ENCODE data around the gene ARMH1. TPM values are rescaled to one million over a fixed set of nuclear protein-coding genes. Genes with fewer than 3 reads are reported as not detected.

The ARMH1 gene
- polyA plus RNA-seq, 1 of the 3 experiments (the other 2 are of a cell fraction) = 6.6 TPM

GRCh38 chr1:44678120-44678519 is 3.6 kb downstream of the ARMH1 start:
- Histone ChIP-seq H2AFZ (ENCODE audit: low read depth) (no peak overlapping the region), H3K4me1 (ENCODE audit: control insufficient read depth in 1 of 2, insufficient read depth in 2 of 2, low read depth in 1 of 2, low read length in 1 of 2) (peaks cover 4 to 14% of the 10 kb centered on the region in 2 experiments; a peak in 1 of 4 replicates), H3K27ac (ENCODE audit: low read depth in 2 of 2, low read length in 1 of 2) (no peak overlapping the region), H3K4me2 (no peak overlapping the region), H3K36me3 (replicated peaks in 1 of 2; ENCODE audit: control insufficient read depth in 1 of 2, insufficient read depth in 2 of 2, low read length in 1 of 2) (no peaks in the 10 kb centered on the region), H3K79me2 (ENCODE audit: insufficient read depth) (peaks cover 6% of the 10 kb centered on the region; the same call in 1 of the 2 replicates), H3K9ac (no peak overlapping the region), H3K4me3 (ENCODE audit: low read depth in 2 of 2, low read length in 1 of 2) (no peak overlapping the region), H3K27me3 (ENCODE audit: insufficient read depth) (no peaks in the 10 kb centered on the region), H3K9me2 (no peaks in the 10 kb centered on the region), H4K20me1 (ENCODE audit: insufficient read depth) (no peaks in the 10 kb centered on the region), H3K9me3 (no peaks in the 10 kb centered on the region), H3F3A (replicated peaks; ENCODE audit: insufficient read depth) (no peaks in the 10 kb centered on the region)
- TF ChIP-seq FOSL2 (IDR thresholded peaks at IDR 0.05; ENCODE audit: borderline replicate concordance, low read depth) (no peak), SIN3A (IDR thresholded peaks at IDR 0.05; ENCODE audit: borderline replicate concordance, low read depth, low read length) (no peak), POLR2AphosphoS5 (IDR thresholded peaks at IDR 0.05; ENCODE audit: low read depth, low read length) (no peak), TAF1 (IDR thresholded peaks at IDR 0.05; ENCODE audit: borderline replicate concordance, low read depth, low read length) (no peak), RFX5 (IDR thresholded peaks at IDR 0.05; ENCODE audit: low read length) (no peak), JUND (IDR thresholded peaks at IDR 0.05) (no peak), SMC3 (IDR thresholded peaks at IDR 0.05; ENCODE audit: low read depth, low read length) (no peak), RXRA (IDR thresholded peaks at IDR 0.05; ENCODE audit: borderline replicate concordance, low read depth) (no peak), IRF3 (IDR thresholded peaks at IDR 0.05; ENCODE audit: low read depth, low read length) (no peak), GABPA (IDR thresholded peaks at IDR 0.05; ENCODE audit: low read depth) (no peak)
- CTCF ChIA-PET = interaction anchor here (0.7 to 1.3 kb wide), 4 partner anchors 18 to 51 kb away, joined by 3 to 5 read pairs (median 4); no protein-coding TSS in a partner anchor
- WGBS (ENCODE audit: low lambda C conversion rate) = 74% methylated on average over 2 of the region's 2 CpGs
- POLR2A ChIA-PET = interaction anchor here (0.5 kb wide), 1 partner anchor 69 kb away, joined by 3 read pairs; no protein-coding TSS in a partner anchor
- no peak for DNase-seq

- DNase-seq = no peak
- peaks cover 0 to 9% of the 10 kb centered on the region in 2 experiments; a peak in 1 of 4 replicates for H3K4me1 ChIP-seq (ENCODE audit: control insufficient read depth in 1 of 2, insufficient read depth in 2 of 2, low read depth in 1 of 2, low read length in 1 of 2)
- H3K9ac ChIP-seq = no peak overlapping the region
- 96% methylated on average over 4 of the region's 4 CpGs for WGBS (ENCODE audit: low lambda C conversion rate)
- no peaks in the 10 kb centered on the region for H3K9me2 ChIP-seq
- H3K27me3 ChIP-seq (ENCODE audit: insufficient read depth) = no peaks in the 10 kb centered on the region
- no peaks in the 10 kb centered on the region for H4K20me1 ChIP-seq (ENCODE audit: insufficient read depth)
- H2AFZ ChIP-seq (ENCODE audit: low read depth) = no peak overlapping the region
- no peaks in the 10 kb centered on the region for H3K36me3 ChIP-seq (replicated peaks in 1 of 2; ENCODE audit: control insufficient read depth in 1 of 2, insufficient read depth in 2 of 2, low read length in 1 of 2)
- no peaks in the 10 kb centered on the region for H3F3A ChIP-seq (replicated peaks; ENCODE audit: insufficient read depth)
- TF ChIP-seq RFX5 (IDR thresholded peaks at IDR 0.05; ENCODE audit: low read length) = no peak
- TF ChIP-seq TEAD4 (IDR thresholded peaks at IDR 0.05; ENCODE audit: borderline replicate concordance, insufficient read depth) = no peak
- no peak for TF ChIP-seq RAD21 (IDR thresholded peaks at IDR 0.05; ENCODE audit: low read length)
- no peak for TF ChIP-seq MEF2A (IDR thresholded peaks at IDR 0.05; ENCODE audit: borderline replicate concordance, low read depth)
- no peak for TF ChIP-seq SIN3A (IDR thresholded peaks at IDR 0.05; ENCODE audit: borderline replicate concordance, low read depth, low read length)
- H3K4me3 ChIP-seq (ENCODE audit: low read depth in 2 of 2, low read length in 1 of 2) = no peak overlapping the region
- peaks cover 6% of the 10 kb centered on the region; the same call in 1 of the 2 replicates for H3K79me2 ChIP-seq (ENCODE audit: insufficient read depth)
- ChIA-PET CTCF (no interaction called here), POLR2A (no interaction called here)
- H3K4me2 ChIP-seq = no peak overlapping the region
- no peak overlapping the region for H3K27ac ChIP-seq (ENCODE audit: low read depth in 2 of 2, low read length in 1 of 2)
- no peaks in the 10 kb centered on the region for H3K9me3 ChIP-seq
These were observed 4.1 kb downstream of the ARMH1 start for GRCh38 chr1:44678626-44679025.
